T-helper 17 cell (primary cell): ENCODE results near the gene CABP4. TPM values are rescaled to one million over a fixed set of nuclear protein-coding genes. Genes with fewer than 3 reads are reported as not detected.
"Not testable (repeated sequence)": the region's sequence is repeated elsewhere in the genome, so short reads cannot be mapped to it uniquely, and the experiment has no call there.

Experiments used
- ATAC-seq: fragments of 150-1000 bp; cut with Tn5 transposase; 2 replicates; pipeline ENCODE4 v1.10.0; 2021; ENCODE audit warnings: mild to moderate bottlenecking, moderate library complexity
- DNase-seq, 3 donors: peaks; one replicate each; pipeline versions ENCODE4 v3.0.0 to v3.0.0-alpha.2; 2020 to 2021
- H3K9me3 ChIP-seq: one replicate; pipeline ENCODE4 v1.7.0; 2013; ENCODE audit warnings: low read length, mild to moderate bottlenecking; ENCODE audit not compliant: control insufficient read depth, poor library complexity, severe bottlenecking
- H3K27ac Mint-ChIP-seq: one replicate; pipeline ENCODE4 v1.8.0; 2022; ENCODE audit warnings: mild to moderate bottlenecking, moderate library complexity, mixed read lengths
- H3K27me3 Mint-ChIP-seq: one replicate; pipeline ENCODE4 v1.8.0; 2022; ENCODE audit warnings: mixed read lengths
- H3K36me3 Mint-ChIP-seq: one replicate; pipeline ENCODE4 v1.8.0; 2022; ENCODE audit warnings: low read depth, mixed read lengths
- H3K4me1 Mint-ChIP-seq: one replicate; pipeline ENCODE4 v1.8.0; 2022; ENCODE audit warnings: mild to moderate bottlenecking, mixed read lengths
- H3K4me3 Mint-ChIP-seq: one replicate; pipeline ENCODE4 v1.8.0; 2022; ENCODE audit warnings: mild to moderate bottlenecking, moderate library complexity, mixed read lengths
- total RNA-seq, 4 donors: library from RNA in 2 of 4; stranded (reverse) in 2 of 4; gene quantifications; one replicate each; pipeline ENCODE4 v1.2.3 and lab custom pipeline; 2022 to 2026

CABP4 gene
- total RNA-seq, 2 donors from 2014 or later = 7.5 to 12.1 TPM

DNA sequence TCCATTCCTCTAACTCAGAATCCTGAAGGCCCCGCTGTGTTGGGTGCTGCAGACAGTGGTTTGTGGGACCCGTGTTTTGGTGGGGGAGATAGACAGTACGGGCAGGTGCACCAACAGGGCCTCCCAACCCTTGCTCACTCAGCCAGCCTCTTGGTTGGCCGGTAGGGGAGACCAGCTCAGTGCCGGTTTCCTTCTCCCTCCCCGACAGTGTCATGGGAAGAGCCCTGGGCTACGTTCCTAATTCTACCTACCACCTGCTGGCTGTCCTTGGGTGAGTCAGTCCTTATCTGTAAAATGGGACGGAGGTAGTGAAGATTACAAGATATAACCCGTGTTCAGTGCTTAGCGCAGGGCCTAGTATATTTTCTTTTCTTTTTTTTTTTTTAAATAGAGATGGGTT lies 8.0 kb downstream of the CABP4 start:
- Mint-ChIP-seq H3K4me3 (no peak overlapping the region), H3K27ac (no peak overlapping the region), H3K4me1 (peaks cover 18% of the 10 kb centered on the region), H3K27me3 (no peaks in the 10 kb centered on the region), H3K36me3 (no peaks in the 10 kb centered on the region)
- DNase-seq = no peak
- ATAC-seq = no peak
- H3K9me3 ChIP-seq = no peaks in the 10 kb centered on the region

DNA sequence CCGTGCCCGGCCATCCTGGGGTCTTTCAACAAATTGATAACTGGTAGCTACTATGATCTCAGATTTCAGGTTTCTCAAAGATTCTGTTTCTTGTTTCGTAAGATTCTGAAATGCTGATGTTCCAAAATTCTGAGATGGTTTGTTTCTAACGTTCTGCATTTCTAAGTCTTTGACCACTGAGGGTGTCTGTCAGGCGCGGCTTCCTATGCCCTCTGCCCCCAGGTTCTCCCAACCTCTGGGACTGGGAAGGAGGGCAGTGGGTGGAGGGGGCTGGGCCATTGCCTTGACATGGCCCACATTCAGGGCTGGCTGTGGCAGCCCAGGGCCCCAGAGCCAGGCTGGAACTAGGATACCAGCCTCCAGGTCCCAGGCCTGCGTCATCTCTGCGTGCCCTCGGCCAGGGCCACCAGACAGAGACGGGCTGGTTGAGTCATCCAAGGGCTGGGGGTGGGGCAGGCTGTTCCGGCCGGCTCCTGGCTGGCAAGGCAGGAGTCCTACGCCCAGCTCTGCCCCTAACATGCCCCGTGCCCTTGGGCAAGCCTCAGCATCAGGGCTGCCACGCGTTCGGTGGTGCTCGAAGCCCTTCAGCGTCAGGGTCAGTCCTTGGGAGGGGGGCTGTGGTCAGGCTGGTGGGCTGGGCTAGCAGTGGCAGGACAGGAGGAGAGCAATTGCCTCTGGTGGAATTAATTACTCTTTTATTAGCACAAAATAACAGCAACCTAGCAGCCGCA lies 8.7 kb downstream of the CABP4 start:
- no peaks in the 10 kb centered on the region for H3K9me3 ChIP-seq
- Mint-ChIP-seq H3K4me1 (peaks cover 22% of the 10 kb centered on the region), H3K4me3 (peak overlapping the region; percentile 91), H3K27me3 (no peaks in the 10 kb centered on the region), H3K36me3 (no peaks in the 10 kb centered on the region), H3K27ac (peak overlapping the region; percentile 83)
- no peak for DNase-seq
- no peak for ATAC-seq

DNA sequence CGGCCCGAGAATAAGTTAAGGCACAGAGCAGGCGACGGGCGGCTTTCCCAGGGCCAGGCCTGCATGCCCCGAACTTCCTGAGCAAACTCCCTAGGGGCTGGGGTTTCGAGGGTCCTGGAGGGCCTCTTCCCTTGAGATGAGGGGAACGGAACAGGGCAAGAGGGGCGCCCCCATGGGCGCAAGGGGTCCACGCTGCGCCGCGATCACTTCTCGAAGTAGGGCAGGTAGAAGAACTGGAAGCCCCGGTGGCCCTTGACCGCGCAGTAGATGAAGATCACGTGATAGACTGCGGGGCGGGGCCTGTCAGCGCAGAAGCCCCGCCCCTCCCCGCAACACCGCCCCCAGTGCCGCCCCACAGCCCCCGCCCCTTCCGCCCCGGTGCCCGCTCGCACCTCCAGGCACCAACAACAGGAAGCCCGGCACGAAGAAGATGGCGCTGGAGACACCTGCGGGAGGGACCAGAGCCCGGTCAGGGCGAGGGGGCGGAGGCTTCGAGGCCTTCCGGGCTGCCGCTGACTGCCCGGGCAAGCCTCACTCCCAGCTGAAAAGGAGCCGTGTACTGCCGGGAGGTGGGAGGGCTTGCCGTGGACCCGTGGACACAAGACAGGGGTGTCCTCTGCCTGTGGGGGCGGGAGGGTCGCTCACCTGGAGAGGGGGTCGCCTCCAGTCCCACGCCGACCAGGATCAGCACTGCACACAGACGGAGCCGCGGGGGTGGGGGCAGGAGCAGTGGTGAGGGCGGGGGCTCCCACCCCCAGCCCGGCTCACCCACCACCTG lies 9.4 kb downstream of the CABP4 start:
- peak; percentile 88 to 92 (median 92) for DNase-seq
- peak overlapping the region; percentile 83 for H3K27ac Mint-ChIP-seq
- H3K27me3 Mint-ChIP-seq = no peaks in the 10 kb centered on the region
- ATAC-seq = peak; percentile 84
- peak overlapping the region; percentile 91 for H3K4me3 Mint-ChIP-seq
- H3K36me3 Mint-ChIP-seq = no peaks in the 10 kb centered on the region
- H3K4me1 Mint-ChIP-seq = peaks cover 22% of the 10 kb centered on the region
- H3K9me3 ChIP-seq = no peaks in the 10 kb centered on the region

DNA sequence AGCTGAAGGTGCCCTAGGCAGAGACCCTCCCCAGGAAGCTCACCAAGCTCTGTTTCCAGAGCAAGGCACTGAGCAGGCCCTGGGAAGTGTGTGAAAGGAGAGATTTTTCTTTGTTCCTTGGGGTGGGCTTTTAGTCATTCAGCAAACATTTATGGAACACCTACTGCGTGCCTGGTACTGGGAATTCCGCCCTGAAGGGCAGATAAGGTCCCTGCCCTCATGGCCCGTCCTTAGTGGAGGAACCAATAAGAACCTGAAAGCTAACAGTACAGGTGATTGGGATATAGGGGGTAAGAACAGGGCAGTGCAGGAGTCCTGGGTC lies 10.0 kb downstream of the CABP4 start:
- no peaks in the 10 kb centered on the region for H3K36me3 Mint-ChIP-seq
- DNase-seq (no peak), ATAC-seq (no peak)
- H3K4me3 Mint-ChIP-seq = peak overlapping the region; percentile 91
- peak overlapping the region; percentile 83 for H3K27ac Mint-ChIP-seq
- H3K9me3 ChIP-seq = no peaks in the 10 kb centered on the region
- H3K4me1 Mint-ChIP-seq = peaks cover 20% of the 10 kb centered on the region
- no peaks in the 10 kb centered on the region for H3K27me3 Mint-ChIP-seq

DNA sequence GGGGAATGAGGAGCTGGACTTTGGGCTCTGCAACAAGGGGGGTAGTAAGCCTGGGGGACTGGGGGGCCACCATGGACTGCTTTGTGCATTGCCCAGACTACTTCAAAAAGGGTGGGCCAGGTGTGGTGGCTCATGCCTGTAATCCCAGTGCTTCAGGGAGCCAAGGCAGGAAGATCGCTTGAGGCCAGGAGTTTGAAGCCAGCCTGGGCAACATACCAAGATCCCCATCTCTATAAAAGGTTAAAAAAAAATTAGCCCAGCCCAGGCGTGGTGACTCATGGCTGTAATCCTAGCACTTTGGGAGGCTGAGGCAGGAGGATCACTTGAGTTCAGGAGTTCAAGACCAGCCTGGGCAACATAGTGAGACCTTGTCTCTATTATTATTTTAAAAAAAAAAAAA lies 10.4 kb downstream of the CABP4 start:
- not testable (repeated sequence) for ATAC-seq, H3K9me3 ChIP-seq, H3K27me3 Mint-ChIP-seq, DNase-seq, H3K36me3 Mint-ChIP-seq
- Mint-ChIP-seq H3K27ac (peak overlapping the region; percentile 83), H3K4me1 (peaks cover 20% of the 10 kb centered on the region), H3K4me3 (peak overlapping the region; percentile 91)

DNA sequence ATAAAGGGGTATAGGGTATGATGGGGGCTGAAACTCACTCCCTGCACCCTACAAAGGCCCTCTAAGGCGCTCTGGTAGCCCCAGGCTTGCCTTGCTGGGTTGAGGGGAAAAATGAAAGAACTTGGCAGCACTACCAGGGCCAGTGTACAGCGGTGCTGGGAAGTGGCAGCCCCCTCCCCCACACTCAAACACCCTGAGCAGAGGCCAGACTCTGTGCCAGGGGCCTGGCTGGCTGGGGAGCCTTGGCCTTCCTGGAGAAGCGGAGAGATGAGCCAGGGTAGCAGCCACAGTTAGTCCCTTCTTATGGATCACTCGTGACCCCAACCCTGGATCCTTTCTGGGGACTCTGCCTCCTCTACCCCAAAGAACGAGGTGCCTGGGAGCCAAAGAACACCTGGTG lies 11.2 kb downstream of the CABP4 start:
- Mint-ChIP-seq H3K4me3 (no peak overlapping the region), H3K4me1 (peaks cover 20% of the 10 kb centered on the region), H3K36me3 (no peaks in the 10 kb centered on the region), H3K27me3 (no peaks in the 10 kb centered on the region), H3K27ac (peak overlapping the region; percentile 93)
- DNase-seq = no peak
- no peaks in the 10 kb centered on the region for H3K9me3 ChIP-seq
- no peak for ATAC-seq

DNA sequence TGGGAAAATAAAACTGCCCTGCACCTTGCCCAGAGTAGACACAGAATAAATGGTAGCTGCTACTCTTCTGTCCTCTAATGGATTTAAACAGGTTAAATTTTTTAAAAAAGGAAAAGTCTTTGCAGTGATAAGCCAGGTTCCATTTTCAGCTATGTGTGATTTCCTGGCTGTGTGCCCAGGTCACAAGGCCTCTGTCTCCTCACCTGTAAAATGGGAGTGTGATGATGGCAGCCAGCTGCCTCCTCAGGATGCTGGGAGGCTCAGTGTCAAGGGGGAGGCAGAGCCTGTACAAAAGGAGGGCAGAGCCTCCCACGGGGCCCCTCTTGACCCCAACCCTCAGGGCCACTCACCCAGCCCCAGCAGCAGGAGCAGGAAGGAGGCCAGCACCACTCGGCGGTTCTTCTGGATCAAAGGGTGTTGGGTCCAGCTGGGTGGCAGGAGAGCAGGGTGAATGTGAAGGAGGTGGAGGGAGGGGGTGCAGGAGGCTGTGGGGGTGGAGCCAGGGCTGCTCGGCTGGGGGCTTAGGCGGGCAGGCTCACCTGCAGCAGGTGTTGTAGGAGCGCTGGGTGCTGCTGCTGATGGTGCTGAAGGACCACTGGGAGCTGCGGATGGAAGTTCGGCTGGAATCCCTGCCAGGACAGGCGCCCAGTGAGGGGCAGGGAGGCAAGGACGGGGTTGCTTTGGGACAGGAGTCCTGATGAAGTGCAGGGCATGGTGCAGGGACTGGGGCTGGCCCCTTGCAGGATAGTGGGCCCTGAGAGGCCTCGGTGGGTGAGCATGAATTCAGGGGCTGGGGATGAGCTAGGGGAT lies 12.0 kb downstream of the CABP4 start:
- DNase-seq = no peak
- no peaks in the 10 kb centered on the region for H3K9me3 ChIP-seq
- ATAC-seq = no peak
- peak overlapping the region; percentile 92 for H3K4me3 Mint-ChIP-seq
- H3K36me3 Mint-ChIP-seq = no peaks in the 10 kb centered on the region
- H3K27me3 Mint-ChIP-seq = no peaks in the 10 kb centered on the region
- H3K27ac Mint-ChIP-seq = peak overlapping the region; percentile 93
- H3K4me1 Mint-ChIP-seq = peaks cover 20% of the 10 kb centered on the region

DNA sequence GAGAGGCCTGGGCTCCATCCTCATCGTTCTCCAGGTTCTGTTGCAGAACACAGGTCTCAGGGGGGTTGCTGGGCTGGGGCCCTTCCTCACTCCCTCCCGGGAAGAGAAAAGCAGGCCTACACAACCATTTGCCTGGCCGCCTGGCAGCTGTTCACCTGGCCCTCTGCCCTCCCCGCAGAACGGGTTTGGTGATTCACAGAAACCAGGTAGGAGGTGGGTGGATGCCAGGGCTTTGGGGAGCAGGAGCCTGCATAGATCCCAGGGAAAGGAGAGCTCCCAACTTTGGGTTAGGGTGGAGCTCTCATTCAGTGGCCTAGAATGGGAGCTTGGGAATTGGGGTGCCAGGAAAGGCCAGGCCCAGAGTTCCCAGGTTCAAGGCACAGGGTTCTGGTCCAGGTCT lies 12.9 kb downstream of the CABP4 start:
- ATAC-seq (no peak), DNase-seq (no peak)
- Mint-ChIP-seq H3K4me1 (peaks cover 20% of the 10 kb centered on the region), H3K27me3 (no peaks in the 10 kb centered on the region), H3K27ac (peak overlapping the region; percentile 93), H3K4me3 (peak overlapping the region; percentile 92), H3K36me3 (no peaks in the 10 kb centered on the region)
- no peaks in the 10 kb centered on the region for H3K9me3 ChIP-seq

DNA sequence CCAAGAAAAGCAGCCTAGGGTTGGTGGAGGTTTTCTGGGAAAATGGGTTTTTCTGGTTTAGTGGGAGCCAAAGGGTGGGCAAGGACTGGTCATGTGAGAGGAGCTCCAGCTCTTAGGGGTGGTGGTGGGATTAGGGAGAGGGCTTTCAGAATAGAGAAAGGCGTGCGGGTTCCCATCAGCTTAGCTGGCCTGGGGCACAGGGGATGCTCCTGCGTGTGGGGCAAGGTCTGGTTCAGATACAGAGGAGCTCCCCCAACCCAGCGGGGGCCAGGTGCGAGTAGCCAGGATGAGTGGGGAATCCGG lies 13.3 kb downstream of the CABP4 start:
- DNase-seq (no peak), ATAC-seq (no peak)
- Mint-ChIP-seq H3K4me1 (peaks cover 20% of the 10 kb centered on the region), H3K36me3 (no peaks in the 10 kb centered on the region), H3K27ac (peak overlapping the region; percentile 93), H3K4me3 (peak overlapping the region; percentile 92), H3K27me3 (no peaks in the 10 kb centered on the region)
- H3K9me3 ChIP-seq = no peaks in the 10 kb centered on the region

DNA sequence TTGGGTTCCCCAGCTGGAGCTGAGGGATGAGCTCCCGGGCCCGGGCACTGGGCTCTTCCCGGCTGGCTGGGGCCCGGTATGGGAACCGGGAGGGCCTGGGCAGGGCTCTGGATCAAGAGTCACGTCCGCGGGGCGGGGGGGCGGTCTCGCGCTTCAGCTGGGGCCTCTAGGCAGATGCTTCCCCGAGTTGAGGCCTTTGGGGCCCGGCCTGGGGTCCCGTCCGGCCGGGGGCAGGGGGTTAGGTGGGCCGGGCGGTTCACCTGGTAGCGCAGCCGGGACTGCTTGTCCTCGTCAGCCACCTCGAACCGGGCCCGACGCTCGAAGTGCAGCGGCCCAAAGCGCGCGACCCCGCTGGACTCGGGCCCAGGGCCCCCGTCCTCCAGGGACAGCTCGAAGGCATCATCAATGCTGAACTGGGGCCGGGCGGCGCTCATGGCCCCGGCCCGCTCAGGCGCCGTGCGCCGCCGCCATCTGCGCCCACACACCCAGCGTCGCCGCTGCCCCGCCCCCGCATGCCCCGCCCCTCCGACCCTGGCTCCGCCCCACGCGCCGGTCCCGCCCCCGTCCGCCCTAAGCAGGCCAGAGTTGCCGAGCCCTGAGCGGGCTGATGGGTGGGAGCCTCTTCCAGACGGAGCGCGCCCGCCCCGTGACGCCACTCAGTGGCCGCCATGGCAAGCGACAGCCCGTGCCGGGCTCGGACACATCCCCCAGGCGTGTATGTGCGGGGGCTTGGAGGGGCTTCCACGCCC lies 13.8 kb downstream of the CABP4 start, which contains the start of gene TMEM134:
Gene TMEM134 (minus strand): TSS at position 493 of the 749 bp plus-strand sequence. CDS start 59 bp downstream, at position 434.
- ATAC-seq = peak; percentile 82
- Mint-ChIP-seq H3K36me3 (no peaks in the 10 kb centered on the region), H3K27me3 (no peaks in the 10 kb centered on the region)

DNA sequence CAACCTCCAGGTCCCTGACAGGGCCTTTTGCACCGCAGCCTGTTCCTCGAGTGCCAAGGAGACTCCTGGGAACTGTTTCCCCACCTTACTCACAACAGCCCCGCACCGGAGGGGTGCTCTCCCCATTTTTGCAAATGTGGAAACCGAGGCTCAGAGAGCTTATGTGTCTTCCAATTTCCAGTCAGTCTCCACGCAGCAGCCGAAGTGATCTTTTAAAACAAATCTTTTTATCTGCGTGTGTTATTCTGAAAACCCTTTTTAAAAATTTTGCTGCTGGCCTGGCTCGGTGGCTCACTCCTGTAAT lies 14.3 kb downstream of the CABP4 start:
- peak overlapping the region; percentile 92 for H3K4me3 Mint-ChIP-seq
- H3K4me1 Mint-ChIP-seq = peaks cover 18% of the 10 kb centered on the region
- H3K36me3 Mint-ChIP-seq = no peaks in the 10 kb centered on the region
- H3K9me3 ChIP-seq = no peaks in the 10 kb centered on the region
- ATAC-seq (no peak), DNase-seq (no peak)
- H3K27me3 Mint-ChIP-seq = no peaks in the 10 kb centered on the region
- H3K27ac Mint-ChIP-seq = peak overlapping the region; percentile 93

More for the DNA sequence above, 13.8 kb downstream of the CABP4 start, which contains the start of gene TMEM134:
- peak; percentile 87 to 89 (median 89) for DNase-seq
- no peaks in the 10 kb centered on the region for H3K9me3 ChIP-seq
- Mint-ChIP-seq H3K27ac (peak within 1 kb of the TSS; percentile 93), H3K4me1 (peaks cover 20% of the 10 kb centered on the region), H3K4me3 (peak within 1 kb of the TSS; percentile 92)

DNA sequence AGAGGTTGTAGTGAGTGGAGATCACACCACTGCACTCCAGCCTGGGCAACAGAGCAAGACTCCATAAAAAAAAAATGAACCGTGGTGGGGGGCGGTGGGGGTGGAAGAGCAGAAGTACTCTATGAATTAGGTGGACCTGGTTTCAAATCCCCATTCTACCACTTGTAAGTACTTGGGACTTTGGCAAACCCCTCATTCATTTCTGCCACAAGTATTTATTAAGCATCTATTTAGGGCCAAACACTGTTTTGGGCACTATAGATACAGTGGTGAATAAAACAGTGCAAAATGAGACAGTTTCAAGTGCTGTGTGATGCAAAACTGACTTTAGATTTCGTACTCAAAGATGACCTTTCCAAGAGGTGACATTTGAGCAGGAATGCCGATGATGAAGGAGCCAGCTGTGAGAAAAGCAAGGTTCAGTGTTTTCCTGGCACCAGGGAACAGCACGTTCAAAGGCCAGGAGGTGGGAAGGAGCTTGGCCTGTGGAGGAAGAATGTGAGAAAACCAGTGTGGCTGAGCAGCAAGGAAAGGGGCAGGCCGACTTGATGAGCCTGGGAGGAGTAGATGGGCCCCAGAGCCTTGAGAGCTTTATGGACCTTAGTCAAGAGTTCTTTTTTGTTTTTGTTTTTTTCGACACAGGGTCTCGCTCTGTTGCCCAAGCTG lies 15.3 kb downstream of the CABP4 start:
- H3K27ac Mint-ChIP-seq = peak overlapping the region; percentile 93
- ATAC-seq (no peak), DNase-seq (no peak)
- H3K27me3 Mint-ChIP-seq = no peaks in the 10 kb centered on the region
- no peaks in the 10 kb centered on the region for H3K9me3 ChIP-seq
- H3K36me3 Mint-ChIP-seq = no peaks in the 10 kb centered on the region
- peaks cover 11% of the 10 kb centered on the region for H3K4me1 Mint-ChIP-seq
- no peak overlapping the region for H3K4me3 Mint-ChIP-seq
